HL-60 (cell line): ENCODE data around the gene MACROD2.

ENCODE experiments used
- DNase-seq, 2 experiments: peaks; one replicate each; pipeline ENCODE4 v3.0.0-alpha.2; 2010 to 2020; ENCODE audit warnings: low read depth in 1 of 2, low spot score in 1 of 2
- H3K27ac ChIP-seq: fragments of 250-450 bp; sonication (Bioruptor Pico); replicated peaks from 2 replicates; pipeline ENCODE4 v1.5.1; 2020; ENCODE audit warnings: mild to moderate bottlenecking, moderate library complexity
- H3K27me3 ChIP-seq: fragments of 250-450 bp; sonication (Bioruptor Pico); 2 replicates; pipeline ENCODE4 v1.5.1; 2021; ENCODE audit warnings: mild to moderate bottlenecking, moderate library complexity; ENCODE audit not compliant: insufficient read depth, poor library complexity, severe bottlenecking
- H3K4me3 ChIP-seq: replicated peaks from 2 replicates; pipeline ENCODE4 v1.5.1; 2011; ENCODE audit warnings: mild to moderate bottlenecking, control low read depth, low read length; ENCODE audit not compliant: insufficient read depth
- GABPA ChIP-seq: IDR thresholded peaks from 2 replicates; pipeline ENCODE4 v1.6.1; 2012; ENCODE audit warnings: low read depth
- POLR2AphosphoS5 ChIP-seq: IDR thresholded peaks from 2 replicates; pipeline ENCODE4 v1.6.1; 2012; ENCODE audit warnings: low read depth
- SPI1 ChIP-seq: IDR thresholded peaks from 2 replicates; pipeline ENCODE4 v1.6.1; 2012; ENCODE audit warnings: low read depth, mild to moderate bottlenecking, borderline replicate concordance
- TF ChIP-seq, protein P1 (sequence below): IDR thresholded peaks from one replicate; pipeline ENCODE4 v1.5.1; 2011; ENCODE audit warnings: low read length, control low read depth, inconsistent platforms; ENCODE audit not compliant: insufficient read depth
- TF ChIP-seq, protein P2 (sequence below): IDR thresholded peaks from 2 replicates; pipeline ENCODE4 v1.6.1; 2012; ENCODE audit warnings: low read depth; ENCODE audit not compliant: insufficient replicate concordance

Gene MACROD2

GRCh38 chr20:14727485-14728150 lies 732.3 kb downstream of the MACROD2 start:
- DNase-seq: no peak

DNA sequence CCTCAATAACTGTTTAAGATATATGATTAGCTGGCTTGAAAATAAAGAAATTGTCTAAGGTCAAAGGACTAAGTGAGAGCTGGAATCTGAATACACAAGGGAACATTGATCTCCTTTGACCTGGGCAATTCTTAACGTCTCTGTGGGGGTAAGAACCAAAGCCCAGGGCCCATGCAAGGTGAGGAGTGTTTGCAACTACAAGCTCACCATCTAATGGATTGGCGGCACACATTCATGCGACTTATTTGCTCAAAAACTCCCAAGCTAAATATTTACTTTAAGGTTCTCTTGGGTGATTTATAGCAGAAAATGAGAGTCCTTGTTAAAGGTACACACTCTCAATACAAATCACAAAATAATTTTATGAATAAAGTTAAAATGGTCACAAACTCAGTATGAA lies 734.1 kb downstream of the MACROD2 start:
- H3K27me3 ChIP-seq: no peaks in the 10 kb centered on the region
- TF ChIP-seq GABPA: no peak
- no peak for DNase-seq
- H3K27ac ChIP-seq: no peak overlapping the region
- H3K4me3 ChIP-seq: no peak overlapping the region

More at GRCh38 chr20:14727485-14728150, 732.3 kb downstream of the MACROD2 start:
- no peak overlapping the region for H3K27ac ChIP-seq
- no peaks in the 10 kb centered on the region for H3K27me3 ChIP-seq
- no peak overlapping the region for H3K4me3 ChIP-seq
- TF ChIP-seq GABPA (no peak), SPI1 (no peak), POLR2AphosphoS5 (no peak)
- TF ChIP-seq, protein P1, sequence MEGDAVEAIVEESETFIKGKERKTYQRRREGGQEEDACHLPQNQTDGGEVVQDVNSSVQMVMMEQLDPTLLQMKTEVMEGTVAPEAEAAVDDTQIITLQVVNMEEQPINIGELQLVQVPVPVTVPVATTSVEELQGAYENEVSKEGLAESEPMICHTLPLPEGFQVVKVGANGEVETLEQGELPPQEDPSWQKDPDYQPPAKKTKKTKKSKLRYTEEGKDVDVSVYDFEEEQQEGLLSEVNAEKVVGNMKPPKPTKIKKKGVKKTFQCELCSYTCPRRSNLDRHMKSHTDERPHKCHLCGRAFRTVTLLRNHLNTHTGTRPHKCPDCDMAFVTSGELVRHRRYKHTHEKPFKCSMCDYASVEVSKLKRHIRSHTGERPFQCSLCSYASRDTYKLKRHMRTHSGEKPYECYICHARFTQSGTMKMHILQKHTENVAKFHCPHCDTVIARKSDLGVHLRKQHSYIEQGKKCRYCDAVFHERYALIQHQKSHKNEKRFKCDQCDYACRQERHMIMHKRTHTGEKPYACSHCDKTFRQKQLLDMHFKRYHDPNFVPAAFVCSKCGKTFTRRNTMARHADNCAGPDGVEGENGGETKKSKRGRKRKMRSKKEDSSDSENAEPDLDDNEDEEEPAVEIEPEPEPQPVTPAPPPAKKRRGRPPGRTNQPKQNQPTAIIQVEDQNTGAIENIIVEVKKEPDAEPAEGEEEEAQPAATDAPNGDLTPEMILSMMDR: no peak
- TF ChIP-seq, protein P2, sequence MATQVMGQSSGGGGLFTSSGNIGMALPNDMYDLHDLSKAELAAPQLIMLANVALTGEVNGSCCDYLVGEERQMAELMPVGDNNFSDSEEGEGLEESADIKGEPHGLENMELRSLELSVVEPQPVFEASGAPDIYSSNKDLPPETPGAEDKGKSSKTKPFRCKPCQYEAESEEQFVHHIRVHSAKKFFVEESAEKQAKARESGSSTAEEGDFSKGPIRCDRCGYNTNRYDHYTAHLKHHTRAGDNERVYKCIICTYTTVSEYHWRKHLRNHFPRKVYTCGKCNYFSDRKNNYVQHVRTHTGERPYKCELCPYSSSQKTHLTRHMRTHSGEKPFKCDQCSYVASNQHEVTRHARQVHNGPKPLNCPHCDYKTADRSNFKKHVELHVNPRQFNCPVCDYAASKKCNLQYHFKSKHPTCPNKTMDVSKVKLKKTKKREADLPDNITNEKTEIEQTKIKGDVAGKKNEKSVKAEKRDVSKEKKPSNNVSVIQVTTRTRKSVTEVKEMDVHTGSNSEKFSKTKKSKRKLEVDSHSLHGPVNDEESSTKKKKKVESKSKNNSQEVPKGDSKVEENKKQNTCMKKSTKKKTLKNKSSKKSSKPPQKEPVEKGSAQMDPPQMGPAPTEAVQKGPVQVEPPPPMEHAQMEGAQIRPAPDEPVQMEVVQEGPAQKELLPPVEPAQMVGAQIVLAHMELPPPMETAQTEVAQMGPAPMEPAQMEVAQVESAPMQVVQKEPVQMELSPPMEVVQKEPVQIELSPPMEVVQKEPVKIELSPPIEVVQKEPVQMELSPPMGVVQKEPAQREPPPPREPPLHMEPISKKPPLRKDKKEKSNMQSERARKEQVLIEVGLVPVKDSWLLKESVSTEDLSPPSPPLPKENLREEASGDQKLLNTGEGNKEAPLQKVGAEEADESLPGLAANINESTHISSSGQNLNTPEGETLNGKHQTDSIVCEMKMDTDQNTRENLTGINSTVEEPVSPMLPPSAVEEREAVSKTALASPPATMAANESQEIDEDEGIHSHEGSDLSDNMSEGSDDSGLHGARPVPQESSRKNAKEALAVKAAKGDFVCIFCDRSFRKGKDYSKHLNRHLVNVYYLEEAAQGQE: no peak

GRCh38 chr20:14732343-14732742 lies 737.0 kb downstream of the MACROD2 start:
- TF ChIP-seq, protein P2: no peak
- TF ChIP-seq GABPA: no peak
- no peak for TF ChIP-seq SPI1
- TF ChIP-seq, protein P1: no peak
- no peak for TF ChIP-seq POLR2AphosphoS5
- Histone ChIP-seq H3K27ac (no peak overlapping the region), H3K4me3 (no peak overlapping the region), H3K27me3 (no peaks in the 10 kb centered on the region)
- DNase-seq: no peak

GRCh38 chr20:14732996-14733395 lies 737.7 kb downstream of the MACROD2 start:
- TF ChIP-seq, protein P1: no peak
- TF ChIP-seq POLR2AphosphoS5: no peak
- TF ChIP-seq GABPA: no peak
- TF ChIP-seq, protein P2: no peak
- TF ChIP-seq SPI1: no peak
- H3K27me3 ChIP-seq: no peaks in the 10 kb centered on the region
- no peak for DNase-seq
- no peak overlapping the region for H3K4me3 ChIP-seq
- no peak overlapping the region for H3K27ac ChIP-seq
